Nephron (organoid): ENCODE results near the gene HMGN1.

Experiments
- H3K27ac Mint-ChIP-seq, 3 experiments: 2 replicates each; pipeline ENCODE4 v1.8.0; 2020; ENCODE audit warnings: mixed read lengths in 3 of 3, mild to moderate bottlenecking in 2 of 3, moderate library complexity in 1 of 3
- H3K27me3 Mint-ChIP-seq: 2 replicates; pipeline ENCODE4 v1.8.0; 2021; ENCODE audit warnings: low read depth, mild to moderate bottlenecking, moderate library complexity, mixed read lengths
- H3K36me3 Mint-ChIP-seq: 2 replicates; pipeline ENCODE4 v1.8.0; 2020; ENCODE audit warnings: low read depth, mixed read lengths
- H3K4me1 Mint-ChIP-seq: 2 replicates; pipeline ENCODE4 v1.8.0; 2020; ENCODE audit warnings: mixed read lengths
- H3K4me3 Mint-ChIP-seq, 3 experiments: 2 replicates each; pipeline ENCODE4 v1.8.0; 2020; ENCODE audit warnings: mild to moderate bottlenecking in 3 of 3, mixed read lengths in 3 of 3, moderate library complexity in 2 of 3
- H3K9me3 Mint-ChIP-seq: 2 replicates; pipeline ENCODE4 v1.8.0; 2020; ENCODE audit warnings: mixed read lengths
- CTCF ChIP-seq, 3 experiments: fragments of 200-600 bp; sonication (generic); IDR thresholded peaks; one replicate each; pipeline ENCODE4 v1.5.0; 2021; ENCODE audit warnings: antibody characterized with exemption in 3 of 3; ENCODE audit not compliant: unreplicated experiment in 3 of 3

The HMGN1 gene

GRCh38 chr21:39345440-39345839 is 3.4 kb downstream of the HMGN1 start:
- Mint-ChIP-seq H3K4me1 (peaks cover 44% of the 10 kb centered on the region), H3K9me3 (no peaks in the 10 kb centered on the region), H3K4me3 (peak overlapping the region; percentile 86 to 97 (median 93)), H3K27ac (peak overlapping the region; percentile 73 to 98 (median 93)), H3K27me3 (no peaks in the 10 kb centered on the region), H3K36me3 (peaks cover 68% of the 10 kb centered on the region)
- no peak for TF ChIP-seq CTCF (IDR thresholded peaks at IDR 0.05; ENCODE audit: unreplicated experiment in 3 of 3)

DNA sequence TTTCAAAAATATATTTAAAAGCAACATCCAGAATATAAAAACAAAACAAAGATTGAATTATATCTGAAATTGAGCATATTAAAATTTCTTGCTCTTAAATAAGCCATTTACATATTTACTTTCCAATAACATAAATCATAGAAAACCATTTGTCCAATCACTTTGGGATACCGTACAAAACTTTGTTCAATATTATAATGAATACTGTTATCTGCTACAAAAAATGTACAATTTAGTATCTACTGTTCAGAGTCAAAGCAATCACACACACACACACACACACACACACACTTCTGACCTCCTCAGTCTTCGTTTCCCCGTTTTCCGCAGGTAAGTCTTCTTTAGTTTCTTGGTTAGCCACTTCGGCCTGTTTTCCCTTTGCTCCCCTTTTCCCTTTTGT is 4.0 kb downstream of the HMGN1 start:
- peaks cover 39% of the 10 kb centered on the region for H3K4me1 Mint-ChIP-seq
- H3K27me3 Mint-ChIP-seq: no peaks in the 10 kb centered on the region
- H3K9me3 Mint-ChIP-seq: no peaks in the 10 kb centered on the region

GRCh38 chr21:39341249-39341923 is 7.5 kb downstream of the HMGN1 start:
- H3K4me3 Mint-ChIP-seq: no peak overlapping the region

More for the DNA sequence above, 4.0 kb downstream of the HMGN1 start:
- Mint-ChIP-seq H3K4me3 (peak overlapping the region; percentile 86 to 97 (median 93)), H3K27ac (peak overlapping the region in 2 of 3 experiments; percentile 93 to 98), H3K36me3 (peaks cover 68% of the 10 kb centered on the region)
- TF ChIP-seq CTCF (IDR thresholded peaks at IDR 0.05; ENCODE audit: unreplicated experiment in 3 of 3): no peak

DNA sequence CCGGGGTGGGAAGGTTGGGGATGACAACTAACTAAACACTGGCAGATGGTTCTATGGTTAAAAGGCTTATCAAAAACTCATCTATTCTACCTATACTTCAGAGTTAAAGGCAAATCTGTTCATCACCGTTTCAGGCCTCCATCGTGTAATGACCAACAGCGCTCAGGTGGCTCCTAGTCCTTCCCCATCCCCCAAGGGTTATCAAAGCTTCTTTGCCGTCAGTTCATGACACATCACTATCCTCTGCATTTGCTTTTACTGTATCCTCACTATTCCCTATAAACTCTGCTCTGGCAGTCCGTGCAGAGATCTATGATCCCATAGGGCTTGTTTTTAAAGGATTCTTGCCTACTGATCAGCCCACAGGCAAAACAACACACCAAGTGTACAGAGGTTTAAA is 8.2 kb downstream of the HMGN1 start:
- peaks cover 18% of the 10 kb centered on the region for H3K4me1 Mint-ChIP-seq
- TF ChIP-seq CTCF (IDR thresholded peaks at IDR 0.05; ENCODE audit: unreplicated experiment in 3 of 3): no peak
- H3K27ac Mint-ChIP-seq: no peak overlapping the region
- H3K36me3 Mint-ChIP-seq: peaks cover 47% of the 10 kb centered on the region
- H3K9me3 Mint-ChIP-seq: no peaks in the 10 kb centered on the region
- H3K4me3 Mint-ChIP-seq: no peak overlapping the region
- H3K27me3 Mint-ChIP-seq: no peaks in the 10 kb centered on the region

More at GRCh38 chr21:39341249-39341923, 7.5 kb downstream of the HMGN1 start:
- no peak for TF ChIP-seq CTCF (IDR thresholded peaks at IDR 0.05; ENCODE audit: unreplicated experiment in 3 of 3)
- H3K27ac Mint-ChIP-seq: no peak overlapping the region
- peaks cover 54% of the 10 kb centered on the region for H3K36me3 Mint-ChIP-seq
- H3K27me3 Mint-ChIP-seq: no peaks in the 10 kb centered on the region
- H3K4me1 Mint-ChIP-seq: peaks cover 25% of the 10 kb centered on the region
- no peaks in the 10 kb centered on the region for H3K9me3 Mint-ChIP-seq

DNA sequence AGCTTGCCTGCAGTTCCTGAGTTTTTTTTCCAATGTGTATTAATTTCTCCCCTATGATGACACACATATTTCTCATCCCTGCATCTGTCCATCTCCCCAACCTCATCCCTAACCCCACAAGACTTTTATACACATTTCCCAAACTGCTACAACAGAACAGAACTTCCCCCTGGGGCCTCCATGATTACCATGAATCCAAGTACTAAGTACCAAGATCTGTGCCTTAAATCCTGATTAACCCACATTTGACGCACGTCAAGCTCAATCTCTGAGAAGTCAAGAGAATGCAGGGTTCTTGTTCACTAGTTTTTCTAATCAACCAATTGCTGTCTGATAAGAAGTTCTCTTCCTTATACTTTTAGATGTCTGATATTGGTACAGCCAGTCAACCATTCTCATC is 9.7 kb downstream of the HMGN1 start:
- Mint-ChIP-seq H3K4me3 (no peak overlapping the region), H3K27me3 (no peaks in the 10 kb centered on the region), H3K36me3 (peaks cover 33% of the 10 kb centered on the region)

More for the DNA sequence above, 9.7 kb downstream of the HMGN1 start:
- Mint-ChIP-seq H3K4me1 (peaks cover 9% of the 10 kb centered on the region), H3K9me3 (no peaks in the 10 kb centered on the region), H3K27ac (peak overlapping the region in 2 of 3 experiments; percentile 1 to 4)
- TF ChIP-seq CTCF (IDR thresholded peaks at IDR 0.05; ENCODE audit: unreplicated experiment in 3 of 3): no peak
